ENCODE data around the gene OPN1MW3. TPM values are rescaled to one million over a fixed set of nuclear protein-coding genes. Genes with fewer than 3 reads are reported as not detected.
"Not testable (repeated sequence)": the region's sequence is repeated elsewhere in the genome, so short reads cannot be mapped to it uniquely, and the experiment has no call there.

OPN1MW3 gene
- total RNA-seq, 4 donors from 2014 or later = not detected

DNA sequence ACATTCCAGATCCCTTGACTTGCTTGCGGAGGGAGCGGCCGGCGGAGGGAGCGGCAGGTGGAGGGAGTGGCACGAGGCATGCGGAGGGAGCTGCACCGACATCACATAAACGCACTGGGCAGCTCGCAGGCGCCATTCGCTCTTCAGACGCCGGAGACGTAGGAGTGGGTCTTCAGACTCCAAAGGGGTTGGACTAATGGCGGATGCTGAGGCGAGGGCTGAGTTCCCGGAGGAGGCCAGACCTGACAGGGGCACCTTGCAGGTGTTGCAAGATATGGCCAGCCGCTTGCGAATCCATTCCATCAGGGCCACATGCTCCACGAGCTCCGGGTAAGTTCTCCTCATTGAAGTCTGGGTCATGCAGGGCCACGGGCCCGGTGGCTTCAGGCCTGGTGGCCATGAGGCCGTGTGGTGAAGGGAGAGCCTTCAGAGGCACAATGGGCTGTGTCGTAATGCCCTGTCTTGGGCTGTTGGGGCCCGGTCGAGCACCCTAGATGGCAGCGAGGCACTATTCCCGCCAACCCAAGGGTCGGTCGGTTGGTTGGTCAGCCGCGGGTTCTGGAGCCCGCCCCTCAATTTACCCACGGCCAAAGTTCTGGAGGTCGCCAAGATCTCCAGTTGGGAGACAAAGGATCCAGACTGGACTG, 38.4 kb downstream of the OPN1MW3 start, which contains the start of gene TKTL1:
TSS of gene TKTL1 (plus strand) at position 132 of the 647 bp plus-strand sequence. CDS start at position 197, 65 bp downstream.
- WGBS, 2 donors = 96 to 97% methylated on average over 16 to 29 of the region's 37 CpGs
- DNase-seq = no peak
- Histone ChIP-seq H3K36me3 (no peaks in the 10 kb centered on the region), H3K4me3 (replicated peaks in 1 of 3) (no peak within 1 kb of the TSS), H3K27me3 (no peaks in the 10 kb centered on the region), H3K27ac (no peak within 1 kb of the TSS), H3K4me1 (no peaks in the 10 kb centered on the region), H3K9me3 (no peaks in the 10 kb centered on the region)
- TF ChIP-seq CTCF (IDR thresholded peaks at IDR 0.05) (no peak), POLR2A (IDR thresholded peaks at IDR 0.05) (no peak)
- intact Hi-C loops (cut with DNase I) = no loop called here

DNA sequence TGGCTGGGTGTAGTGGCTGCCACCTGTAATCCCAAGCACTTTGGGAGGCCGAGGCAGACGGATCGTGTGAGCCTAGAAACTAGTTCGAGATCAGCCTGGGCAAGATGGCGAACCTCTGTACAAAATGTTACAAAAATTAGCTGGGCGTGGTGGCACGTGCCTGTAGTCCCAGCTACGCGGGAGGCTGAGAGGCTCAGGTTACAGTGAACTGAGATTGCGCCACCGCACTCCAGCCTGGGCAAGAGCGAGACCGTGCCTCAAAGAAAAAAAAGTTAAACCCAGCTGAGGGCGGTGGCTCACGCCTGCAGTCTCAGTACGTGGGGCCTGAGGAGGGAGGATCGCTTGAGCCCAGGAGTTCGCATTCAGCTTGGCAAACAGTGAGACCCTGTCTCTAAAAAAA, 39.3 kb downstream of the OPN1MW3 start:
- intact Hi-C loops (cut with DNase I) = no loop called here
- H3K27me3 ChIP-seq = no peaks in the 10 kb centered on the region
- no peaks in the 10 kb centered on the region for H3K36me3 ChIP-seq
- 86 to 95% methylated on average over 13 to 18 of the region's 18 CpGs for WGBS, 2 donors
- DNase-seq = no peak
- H3K9me3 ChIP-seq = no peaks in the 10 kb centered on the region
- H3K4me3 ChIP-seq (replicated peaks in 1 of 3) = no peak overlapping the region
- no peak overlapping the region for H3K27ac ChIP-seq
- no peaks in the 10 kb centered on the region for H3K4me1 ChIP-seq
- TF ChIP-seq CTCF (IDR thresholded peaks at IDR 0.05) = no peak
- TF ChIP-seq POLR2A (IDR thresholded peaks at IDR 0.05) = no peak

- DNase-seq = no peak
- no peaks in the 10 kb centered on the region for H3K9me3 ChIP-seq
- H3K36me3 ChIP-seq = no peaks in the 10 kb centered on the region
- no peak overlapping the region for H3K27ac ChIP-seq
- intact Hi-C loops (cut with DNase I) = no loop called here
- 66 to 83% methylated on average over 4 to 7 of the region's 7 CpGs for WGBS, 2 donors
- H3K4me3 ChIP-seq (replicated peaks in 1 of 3) = no peak overlapping the region
- H3K4me1 ChIP-seq = no peaks in the 10 kb centered on the region
- TF ChIP-seq CTCF (IDR thresholded peaks at IDR 0.05) (no peak), POLR2A (IDR thresholded peaks at IDR 0.05) (no peak)
- no peaks in the 10 kb centered on the region for H3K27me3 ChIP-seq
Observed at GRCh38 chrX:154298312-154298711, 40.9 kb downstream of the OPN1MW3 start.

- Histone ChIP-seq H3K9me3 (no peaks in the 10 kb centered on the region), H3K4me1 (no peaks in the 10 kb centered on the region), H3K27ac (no peak overlapping the region), H3K27me3 (no peaks in the 10 kb centered on the region), H3K36me3 (no peaks in the 10 kb centered on the region), H3K4me3 (replicated peaks in 1 of 3) (no peak overlapping the region)
- no peak for TF ChIP-seq POLR2A (IDR thresholded peaks at IDR 0.05)
- no peak for TF ChIP-seq CTCF (IDR thresholded peaks at IDR 0.05)
- DNase-seq = no peak
- intact Hi-C loops (cut with DNase I) = no loop called here
- 86 to 92% methylated on average over 5 to 8 of the region's 8 CpGs for WGBS, 2 donors
Observed at GRCh38 chrX:154300816-154301215, 43.4 kb downstream of the OPN1MW3 start.

DNA sequence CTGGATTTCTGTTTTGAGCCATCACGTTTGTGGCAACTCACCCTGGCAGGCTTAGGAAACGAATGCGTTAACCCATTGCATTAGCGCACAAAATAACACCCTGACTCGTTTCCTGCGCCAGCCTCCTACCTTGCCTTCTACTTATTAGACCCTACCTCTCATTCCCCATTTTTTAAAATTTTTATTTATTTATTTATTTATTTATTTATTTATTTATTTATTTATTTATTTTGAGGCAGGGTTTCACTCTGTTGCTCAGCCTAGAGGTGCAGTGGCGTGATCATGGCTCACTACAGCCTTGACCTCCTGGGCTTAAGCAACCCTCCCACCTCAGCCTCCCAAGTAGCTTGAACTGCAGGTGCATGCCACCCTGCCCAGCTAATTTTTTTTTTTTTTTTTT, 45.6 kb downstream of the OPN1MW3 start:
- H3K4me1 ChIP-seq; H3K36me3 ChIP-seq; intact Hi-C loops (cut with DNase I); H3K4me3 ChIP-seq (replicated peaks in 1 of 3); DNase-seq; H3K9me3 ChIP-seq; H3K27me3 ChIP-seq; H3K27ac ChIP-seq: not testable (repeated sequence)
- WGBS, 2 donors = 96% methylated on average over 7 of the region's 7 CpGs

All from thyroid gland (tissue), 4 donors.